MM.1S (cell line): ENCODE results near the gene DCANP1.

ENCODE experiments used
- DNase-seq: peaks from one replicate; pipeline ENCODE4 v3.0.0-alpha.2; 2015
- H2AFZ ChIP-seq: fragments of 300-600 bp; sonication (generic); 2 replicates; pipeline ENCODE4 v1.6.0; 2016; ENCODE audit warnings: antibody characterized with exemption, low read length
- H3F3A ChIP-seq: fragments of 300-600 bp; sonication (generic); 2 replicates; pipeline ENCODE4 v1.6.1; 2016; ENCODE audit warnings: mild to moderate bottlenecking, antibody characterized with exemption, low read length, moderate library complexity, mixed read lengths; ENCODE audit not compliant: insufficient read depth
- H3K27ac ChIP-seq: fragments of 300-600 bp; sonication (generic); 2 replicates; pipeline ENCODE4 v1.5.1; 2016; ENCODE audit warnings: mild to moderate bottlenecking, low read length
- H3K27me3 ChIP-seq: fragments of 300-600 bp; sonication (generic); replicated peaks from 2 replicates; pipeline ENCODE4 v1.6.0; 2016; ENCODE audit warnings: low read length; ENCODE audit not compliant: insufficient read depth
- H3K36me3 ChIP-seq: fragments of 300-600 bp; sonication (generic); replicated peaks from 2 replicates; pipeline ENCODE4 v1.6.1; 2016; ENCODE audit warnings: mild to moderate bottlenecking, low read length, mixed read lengths; ENCODE audit not compliant: insufficient read depth
- H3K4me1 ChIP-seq: fragments of 300-600 bp; sonication (generic); 2 replicates; pipeline ENCODE4 v1.6.1; 2016; ENCODE audit warnings: low read length, mixed read lengths
- H3K4me2 ChIP-seq: fragments of 300-600 bp; sonication (generic); 2 replicates; pipeline ENCODE4 v1.6.0; 2016; ENCODE audit warnings: low read depth, low read length
- H3K4me3 ChIP-seq: fragments of 300-600 bp; sonication (generic); 2 replicates; pipeline ENCODE4 v1.5.1; 2016; ENCODE audit warnings: low read length, mixed read lengths
- H3K79me2 ChIP-seq: fragments of 300-600 bp; sonication (generic); 2 replicates; pipeline ENCODE4 v1.6.1; 2016; ENCODE audit warnings: mixed run types, low read length, mixed read lengths
- H3K9ac ChIP-seq: fragments of 300-600 bp; sonication (generic); 2 replicates; pipeline ENCODE4 v1.6.1; 2016; ENCODE audit warnings: low read length, mixed read lengths
- H3K9me2 ChIP-seq: fragments of 300-600 bp; sonication (generic); replicated peaks from 2 replicates; pipeline ENCODE4 v1.6.1; 2016; ENCODE audit warnings: mild to moderate bottlenecking, low read length, mixed read lengths; ENCODE audit not compliant: insufficient read depth
- H3K9me3 ChIP-seq: fragments of 300-600 bp; sonication (generic); replicated peaks from 2 replicates; pipeline ENCODE4 v1.6.1; 2016; ENCODE audit warnings: mild to moderate bottlenecking, low read length, mixed read lengths; ENCODE audit not compliant: insufficient read depth
- H4K20me1 ChIP-seq: fragments of 300-600 bp; sonication (generic); 2 replicates; pipeline ENCODE4 v1.6.1; 2016; ENCODE audit warnings: mild to moderate bottlenecking, low read length, moderate library complexity, mixed read lengths; ENCODE audit not compliant: insufficient read depth
- CTCF ChIP-seq: fragments of 300-600 bp; sonication (generic); IDR thresholded peaks from 2 replicates; pipeline ENCODE4 v1.5.1; 2016; ENCODE audit warnings: antibody characterized with exemption, low read length, mixed read lengths
- EZH2 ChIP-seq: fragments of 300-600 bp; sonication (generic); optimal IDR thresholded peaks from 2 replicates; pipeline ENCODE3; 2017; ENCODE audit warnings: low read depth, mild to moderate bottlenecking, antibody characterized with exemption, low read length, mixed read lengths
- EZH2phosphoT487 ChIP-seq: fragments of 300-600 bp; sonication (generic); IDR thresholded peaks from 2 replicates; pipeline ENCODE4 v1.6.1; 2018; ENCODE audit warnings: antibody characterized with exemption, low read length

Gene DCANP1

GRCh38 chr5:135449644-135450043 is 2.5 kb upstream of the DCANP1 start:
- Histone ChIP-seq H4K20me1 (no peaks in the 10 kb centered on the region), H3K79me2 (no peaks in the 10 kb centered on the region), H2AFZ (no peak overlapping the region), H3K27ac (no peak overlapping the region), H3K9ac (no peak overlapping the region), H3K27me3 (no peaks in the 10 kb centered on the region), H3K4me3 (no peak overlapping the region), H3K4me1 (no peaks in the 10 kb centered on the region; the same call in 1 of the 2 replicates), H3F3A (no peaks in the 10 kb centered on the region), H3K36me3 (no peaks in the 10 kb centered on the region), H3K4me2 (no peak overlapping the region), H3K9me3 (no peaks in the 10 kb centered on the region), H3K9me2 (no peaks in the 10 kb centered on the region)
- DNase-seq = no peak
- TF ChIP-seq CTCF (no peak), EZH2 (no peak), EZH2phosphoT487 (no peak)

GRCh38 chr5:135448791-135449507 is 1.8 kb upstream of the DCANP1 start:
- no peak overlapping the region for H3K4me2 ChIP-seq
- H3F3A ChIP-seq = no peaks in the 10 kb centered on the region
- H4K20me1 ChIP-seq = no peaks in the 10 kb centered on the region
- H3K9ac ChIP-seq = no peak overlapping the region
- no peaks in the 10 kb centered on the region for H3K36me3 ChIP-seq
- H3K4me1 ChIP-seq = no peaks in the 10 kb centered on the region; the same call in 1 of the 2 replicates
- H3K4me3 ChIP-seq = no peak overlapping the region
- H3K27ac ChIP-seq = no peak overlapping the region
- no peaks in the 10 kb centered on the region for H3K27me3 ChIP-seq
- H3K9me2 ChIP-seq = no peaks in the 10 kb centered on the region
- H3K9me3 ChIP-seq = no peaks in the 10 kb centered on the region
- H2AFZ ChIP-seq = no peak overlapping the region
- no peak for TF ChIP-seq EZH2
- no peak for TF ChIP-seq EZH2phosphoT487
- TF ChIP-seq CTCF = no peak
- no peak for DNase-seq
- no peaks in the 10 kb centered on the region for H3K79me2 ChIP-seq

- Histone ChIP-seq H3K4me3 (no peak overlapping the region), H3K79me2 (no peaks in the 10 kb centered on the region), H4K20me1 (no peaks in the 10 kb centered on the region), H3K9ac (no peak overlapping the region), H2AFZ (no peak overlapping the region), H3K9me2 (no peaks in the 10 kb centered on the region), H3K4me2 (no peak overlapping the region), H3K27me3 (no peaks in the 10 kb centered on the region), H3K9me3 (no peaks in the 10 kb centered on the region), H3K4me1 (no peaks in the 10 kb centered on the region; the same call in 1 of the 2 replicates), H3K36me3 (no peaks in the 10 kb centered on the region), H3K27ac (no peak overlapping the region), H3F3A (no peaks in the 10 kb centered on the region)
- no peak for DNase-seq
- TF ChIP-seq EZH2phosphoT487 (no peak), EZH2 (no peak)
These were observed 1.1 kb upstream of the DCANP1 start for GRCh38 chr5:135448071-135448739.

- TF ChIP-seq EZH2 = no peak
- TF ChIP-seq CTCF = no peak
- TF ChIP-seq EZH2phosphoT487 = no peak
- no peaks in the 10 kb centered on the region for H3K27me3 ChIP-seq
- no peak overlapping the region for H3K9ac ChIP-seq
- H3K4me3 ChIP-seq = no peak overlapping the region
- H3F3A ChIP-seq = no peaks in the 10 kb centered on the region
- no peak overlapping the region for H3K27ac ChIP-seq
- no peaks in the 10 kb centered on the region for H3K36me3 ChIP-seq
- peak; percentile 16 for DNase-seq
- H2AFZ ChIP-seq = no peak overlapping the region
- H4K20me1 ChIP-seq = no peaks in the 10 kb centered on the region
- no peaks in the 10 kb centered on the region for H3K9me2 ChIP-seq
- no peaks in the 10 kb centered on the region for H3K4me1 ChIP-seq
- H3K4me2 ChIP-seq = no peak overlapping the region
- no peaks in the 10 kb centered on the region for H3K79me2 ChIP-seq
- H3K9me3 ChIP-seq = no peaks in the 10 kb centered on the region
These were observed 533 bp downstream of the DCANP1 start for GRCh38 chr5:135446615-135447014.
